HAP-1 (cell line): Measurements from ENCODE around the gene EIF4G2.
"Not testable (repeated sequence)": the region's sequence is repeated elsewhere in the genome, so short reads cannot be mapped to it uniquely, and the experiment has no call there.

ENCODE experiments used
- DNase-seq, 2 experiments: peaks; one replicate each; pipeline ENCODE4 v3.0.0-alpha.2; 2016 to 2020; ENCODE audit warnings: low spot score in 2 of 2
- H3K27me3 ChIP-seq: fragments of 250-450 bp; sonication (Bioruptor Pico); 2 replicates; pipeline ENCODE4 v1.5.1; 2020; ENCODE audit warnings: low read depth, mild to moderate bottlenecking, moderate library complexity
- H3K36me3 ChIP-seq: fragments of 250-450 bp; sonication (Bioruptor Pico); replicated peaks from 2 replicates; pipeline ENCODE4 v1.5.1; 2020; ENCODE audit warnings: mild to moderate bottlenecking
- H3K4me1 ChIP-seq: fragments of 250-450 bp; sonication (Bioruptor Pico); 2 replicates; pipeline ENCODE4 v1.5.1; 2020; ENCODE audit warnings: mild to moderate bottlenecking
- H3K4me3 ChIP-seq: fragments of 250-450 bp; sonication (Bioruptor Pico); 2 replicates; pipeline ENCODE4 v1.5.1; 2020; ENCODE audit warnings: mild to moderate bottlenecking, moderate library complexity
- H3K9me3 ChIP-seq: fragments of 250-450 bp; sonication (Bioruptor Pico); 2 replicates; pipeline ENCODE4 v1.5.1; 2020; ENCODE audit warnings: mild to moderate bottlenecking, moderate library complexity
- in situ Hi-C: fragments of 300-500 bp; cut with MboI; formaldehyde crosslinking; loops from 3 replicates; pipeline ENCODE4 v1.14.3; 2020; ENCODE audit warnings: low sequenced_read_pairs, inconsistent platforms, mixed read lengths

Gene EIF4G2

GRCh38 chr11:10808553-10809372 lies at the start of gene EIF4G2:
EIF4G2 (minus strand) TSS chr11:10808926.
- in situ Hi-C loops, result no loop called here
- H3K27me3 ChIP-seq, result no peaks in the 10 kb centered on the region
- peak; percentile 97 to 98 for DNase-seq
- peaks cover 19% of the 10 kb centered on the region for H3K4me1 ChIP-seq
- H3K36me3 ChIP-seq, result peaks cover 48% of the 10 kb centered on the region
- H3K4me3 ChIP-seq, result peak within 1 kb of the TSS; percentile 93
- H3K9me3 ChIP-seq, result no peaks in the 10 kb centered on the region

DNA sequence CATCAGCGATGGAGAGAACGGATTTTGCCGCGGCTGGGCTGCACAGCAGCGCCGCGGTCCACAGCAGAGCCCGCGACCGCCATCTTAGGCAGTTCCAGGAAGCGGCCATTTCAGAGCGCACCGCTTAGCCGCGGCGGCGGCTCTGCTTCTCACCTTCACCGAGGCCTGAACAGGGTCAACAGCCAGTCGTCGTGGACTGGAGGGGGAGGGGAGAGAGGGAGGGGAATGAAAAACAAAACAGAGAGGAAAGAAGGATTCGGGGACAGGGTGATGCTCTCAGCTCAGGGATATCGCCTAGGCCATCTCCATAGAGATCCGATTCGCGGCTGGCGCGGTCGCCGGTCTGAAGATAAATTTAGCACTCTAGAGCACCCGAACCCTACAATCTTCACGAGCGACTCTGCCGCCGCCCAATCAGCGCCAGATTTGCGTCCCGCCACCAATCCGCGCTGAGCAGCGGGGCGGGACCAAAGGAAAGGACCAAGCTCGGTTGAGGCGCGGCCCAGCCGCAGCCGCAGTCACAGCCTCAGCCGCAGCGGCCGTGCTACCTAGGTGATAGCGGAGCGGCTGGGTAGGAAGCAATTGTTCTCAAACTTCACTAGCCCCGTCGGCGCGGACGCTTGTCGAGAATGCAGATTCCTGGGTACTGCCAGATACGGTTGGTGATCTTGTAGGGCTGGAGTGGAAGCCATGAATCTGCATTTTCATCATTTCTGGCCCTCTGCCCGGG lies 49.1 kb upstream of the EIF4G2 start, which contains the start of gene ZBED5:
ZBED5 (minus strand) TSS at position 345 of the 730 bp plus-strand sequence. CDS start 3,108 bp downstream, outside the sequence.
- Histone ChIP-seq H3K4me3 (peak within 1 kb of the TSS; percentile 80), H3K9me3 (no peaks in the 10 kb centered on the region), H3K36me3 (peaks cover 35% of the 10 kb centered on the region), H3K4me1 (peaks cover 32% of the 10 kb centered on the region), H3K27me3 (no peaks in the 10 kb centered on the region)
- DNase-seq, result peak; percentile 95 to 96
- in situ Hi-C loops, result no loop called here

DNA sequence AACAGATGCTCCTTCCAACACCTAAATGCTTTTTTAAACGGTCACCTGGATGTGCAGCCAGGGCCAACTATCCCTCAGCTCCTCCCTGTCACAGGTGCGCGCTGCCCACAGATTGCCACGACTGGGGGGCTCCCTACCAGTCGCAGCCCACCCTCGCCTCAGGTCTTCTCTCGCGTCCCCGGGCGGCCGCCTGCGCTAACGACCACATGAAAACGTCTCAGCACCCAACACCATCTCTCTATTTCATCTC lies 48.7 kb upstream of the EIF4G2 start:
- in situ Hi-C loops, result no loop called here
- Histone ChIP-seq H3K36me3 (peaks cover 37% of the 10 kb centered on the region), H3K4me3 (peak overlapping the region; percentile 80), H3K9me3 (no peaks in the 10 kb centered on the region), H3K27me3 (no peaks in the 10 kb centered on the region), H3K4me1 (peaks cover 27% of the 10 kb centered on the region)
- no peak for DNase-seq

- peak overlapping the region; percentile 80 for H3K4me3 ChIP-seq
- H3K36me3 ChIP-seq, result peaks cover 37% of the 10 kb centered on the region
- no peaks in the 10 kb centered on the region for H3K27me3 ChIP-seq
- in situ Hi-C loops, result no loop called here
- peaks cover 22% of the 10 kb centered on the region for H3K4me1 ChIP-seq
- no peaks in the 10 kb centered on the region for H3K9me3 ChIP-seq
- peak; percentile 49 to 73 for DNase-seq
Measured at GRCh38 chr11:10856689-10857458, 48.1 kb upstream of the EIF4G2 start.

GRCh38 chr11:10855295-10855694 lies 46.6 kb upstream of the EIF4G2 start:
- H3K27me3 ChIP-seq, result no peaks in the 10 kb centered on the region
- H3K4me1 ChIP-seq, result peaks cover 19% of the 10 kb centered on the region; the same call in 1 of the 2 replicates
- H3K4me3 ChIP-seq, result no peak overlapping the region
- H3K36me3 ChIP-seq, result peaks cover 41% of the 10 kb centered on the region
- H3K9me3 ChIP-seq, result no peaks in the 10 kb centered on the region
- DNase-seq, result no peak
- in situ Hi-C loops, result no loop called here

DNA sequence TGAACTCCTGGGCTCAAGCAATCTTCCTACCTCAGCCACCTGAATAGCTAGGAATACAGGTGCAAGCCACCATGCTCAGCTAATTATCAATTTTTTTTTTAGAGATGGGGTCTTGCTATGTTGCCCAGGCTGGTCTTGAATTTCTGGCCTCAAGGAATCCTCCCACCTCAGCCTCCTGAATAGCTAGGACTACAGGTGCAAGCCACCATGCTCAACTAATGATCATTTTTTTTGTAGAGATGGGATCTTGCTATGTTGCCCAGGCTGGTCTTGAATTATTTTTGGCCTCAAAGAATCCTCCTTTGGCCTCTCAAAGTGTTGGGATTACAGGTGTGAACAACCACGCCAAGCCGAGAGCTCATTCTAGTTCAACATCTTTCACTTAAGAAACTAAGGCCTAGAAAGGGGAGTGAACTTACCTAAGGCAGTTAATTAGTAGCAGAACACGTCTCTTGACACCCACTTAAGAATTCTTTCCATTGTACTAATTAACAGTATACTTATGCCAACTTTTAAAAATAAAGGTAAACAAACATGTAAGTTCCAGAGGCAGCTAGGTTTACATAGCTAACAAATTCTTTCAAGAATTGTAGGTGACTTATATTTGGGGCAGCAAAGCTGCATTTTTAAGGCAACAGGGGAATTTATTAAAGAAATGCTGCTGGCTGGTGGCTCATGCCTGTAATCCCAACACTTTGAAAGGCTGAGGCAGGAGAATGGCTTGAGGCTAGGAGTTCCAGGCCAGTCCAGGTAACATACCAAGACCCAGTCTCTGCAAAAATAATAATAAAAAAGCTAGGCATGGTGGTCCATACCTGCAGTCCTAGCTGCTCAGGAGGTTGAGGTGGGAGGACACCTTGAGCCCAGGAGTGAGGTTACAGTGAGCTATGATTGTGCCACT lies 39.5 kb upstream of the EIF4G2 start:
- no peaks in the 10 kb centered on the region for H3K4me1 ChIP-seq
- no peaks in the 10 kb centered on the region for H3K27me3 ChIP-seq
- DNase-seq, result no peak
- H3K36me3 ChIP-seq, result peaks cover 10% of the 10 kb centered on the region
- in situ Hi-C loops, result no loop called here
- H3K4me3 ChIP-seq, result no peak overlapping the region
- no peaks in the 10 kb centered on the region for H3K9me3 ChIP-seq

DNA sequence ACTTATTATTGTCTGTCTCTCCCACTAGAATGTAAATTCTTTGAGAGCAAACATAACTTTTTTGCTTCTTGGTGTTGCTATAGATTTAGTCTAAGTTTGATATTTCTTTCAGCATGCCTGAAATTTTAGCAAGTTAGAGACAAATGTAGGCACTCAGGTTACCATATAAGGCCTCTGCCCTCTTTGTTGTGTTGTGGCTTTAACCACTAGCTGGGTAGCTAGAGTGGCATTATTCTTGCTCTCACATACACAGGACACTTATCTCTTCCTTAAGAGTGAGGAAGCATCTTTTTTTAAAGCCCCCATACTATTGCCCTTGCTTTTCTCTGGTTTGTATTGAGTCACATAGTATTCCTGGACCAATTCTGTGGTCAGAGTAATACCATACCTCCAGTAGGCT lies 37.9 kb upstream of the EIF4G2 start:
- Histone ChIP-seq H3K27me3 (no peaks in the 10 kb centered on the region), H3K36me3 (0 out of 2 replicates have a peak, but pooled peaks cover 5% of the 10 kb centered on the region), H3K4me1 (no peaks in the 10 kb centered on the region), H3K9me3 (no peaks in the 10 kb centered on the region), H3K4me3 (no peak overlapping the region)
- DNase-seq, result no peak
- in situ Hi-C loops, result no loop called here

GRCh38 chr11:10845589-10845988 lies 36.9 kb upstream of the EIF4G2 start:
- no peaks in the 10 kb centered on the region for H3K27me3 ChIP-seq
- no peak overlapping the region for H3K4me3 ChIP-seq
- H3K9me3 ChIP-seq, result no peaks in the 10 kb centered on the region
- no peaks in the 10 kb centered on the region for H3K4me1 ChIP-seq
- in situ Hi-C loops, result no loop called here
- H3K36me3 ChIP-seq, result no peaks in the 10 kb centered on the region
- DNase-seq, result no peak

- no peak overlapping the region for H3K4me3 ChIP-seq
- no peaks in the 10 kb centered on the region for H3K27me3 ChIP-seq
- H3K36me3 ChIP-seq, result no peaks in the 10 kb centered on the region
- no peaks in the 10 kb centered on the region for H3K9me3 ChIP-seq
- no peaks in the 10 kb centered on the region for H3K4me1 ChIP-seq
- in situ Hi-C loops, result no loop called here
- no peak for DNase-seq
Measured at GRCh38 chr11:10844796-10845195, 36.1 kb upstream of the EIF4G2 start.

DNA sequence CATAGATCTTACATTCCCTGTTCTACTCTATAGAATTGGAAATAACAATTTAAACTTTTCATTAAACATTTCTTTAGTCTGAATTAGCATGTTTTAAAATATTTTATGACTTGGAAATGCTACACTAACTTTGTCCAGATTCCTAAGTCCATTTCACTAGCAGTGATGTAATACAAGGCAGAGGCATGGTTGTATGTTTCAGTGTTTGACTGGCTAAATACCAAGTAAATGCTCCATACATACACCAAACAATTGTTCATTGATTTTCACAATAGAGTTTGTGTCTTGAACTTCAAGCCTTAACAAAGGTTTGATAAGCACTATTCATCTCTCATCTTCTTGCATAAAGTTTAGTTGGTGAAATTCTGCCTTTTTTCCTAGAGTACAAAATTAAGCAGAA lies 35.6 kb upstream of the EIF4G2 start:
- in situ Hi-C loops, result no loop called here
- no peak overlapping the region for H3K4me3 ChIP-seq
- no peaks in the 10 kb centered on the region for H3K36me3 ChIP-seq
- no peaks in the 10 kb centered on the region for H3K9me3 ChIP-seq
- H3K4me1 ChIP-seq, result no peaks in the 10 kb centered on the region
- H3K27me3 ChIP-seq, result no peaks in the 10 kb centered on the region
- no peak for DNase-seq

GRCh38 chr11:10838881-10839280 lies 30.2 kb upstream of the EIF4G2 start:
- in situ Hi-C loops, result no loop called here
- Histone ChIP-seq H3K4me1 (no peaks in the 10 kb centered on the region), H3K9me3 (no peaks in the 10 kb centered on the region), H3K4me3 (no peak overlapping the region), H3K27me3 (no peaks in the 10 kb centered on the region), H3K36me3 (no peaks in the 10 kb centered on the region)
- no peak for DNase-seq

DNA sequence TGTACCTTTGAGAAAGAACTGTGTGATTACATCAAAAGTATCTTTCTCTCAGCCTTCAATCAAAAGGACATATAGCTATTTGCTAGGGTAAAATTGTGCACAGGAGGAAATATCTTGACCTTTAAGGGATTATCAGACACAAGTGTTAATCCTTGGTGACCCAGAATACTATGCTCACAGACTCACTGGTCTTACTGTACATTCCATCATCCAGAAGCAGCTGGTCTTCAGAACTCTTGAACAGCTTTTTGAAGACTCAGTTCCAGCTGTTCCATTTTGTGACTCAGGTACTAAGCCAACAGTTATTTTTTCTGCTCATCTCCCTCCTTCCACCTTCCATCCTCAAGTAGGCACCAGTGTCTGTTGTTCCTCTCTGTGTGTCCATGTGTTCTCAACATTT lies 29.4 kb upstream of the EIF4G2 start:
- no peaks in the 10 kb centered on the region for H3K9me3 ChIP-seq
- in situ Hi-C loops, result no loop called here
- no peaks in the 10 kb centered on the region for H3K36me3 ChIP-seq
- H3K27me3 ChIP-seq, result no peaks in the 10 kb centered on the region
- no peaks in the 10 kb centered on the region for H3K4me1 ChIP-seq
- no peak for DNase-seq
- no peak overlapping the region for H3K4me3 ChIP-seq

DNA sequence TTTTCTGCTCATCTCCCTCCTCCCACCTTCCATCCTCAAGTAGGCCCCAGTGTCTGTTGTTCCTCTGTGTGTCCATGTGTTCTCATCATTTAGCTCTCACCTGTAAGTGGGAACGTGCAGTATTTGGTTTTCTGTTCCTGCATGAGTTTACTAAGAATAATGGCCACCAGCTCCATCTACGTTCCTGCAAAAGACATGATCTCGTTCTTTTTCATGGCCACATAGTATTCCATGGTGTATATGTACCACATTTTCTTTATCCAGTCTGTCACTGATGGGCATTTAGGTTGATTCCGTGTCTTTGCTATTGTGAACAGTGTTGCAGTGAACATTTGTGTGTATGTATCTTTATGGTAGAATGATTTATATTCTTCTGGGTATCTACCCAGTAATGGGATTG lies 28.2 kb upstream of the EIF4G2 start:
- H3K27me3 ChIP-seq, H3K4me3 ChIP-seq, DNase-seq, H3K9me3 ChIP-seq, H3K36me3 ChIP-seq, in situ Hi-C loops, H3K4me1 ChIP-seq: not testable (repeated sequence)
